HEK293 (cell line): ENCODE data around the gene MED15.
A peak's percentile ranks its signal among the peaks of the same experiment; 100 is the strongest.

Experiments used
- CTCF ChIA-PET: fragments of 350-600 bp; formaldehyde crosslinking; extraction: SDS; loops from one replicate; lab custom pipeline; 2021; ENCODE audit warnings: antibody characterized with exemption; lab: Yijun Ruan, JAX
- POLR2A ChIA-PET: fragments of 300-600 bp; formaldehyde crosslinking; extraction: SDS; loops from one replicate; lab custom pipeline; 2020; ENCODE audit warnings: antibody characterized with exemption, inconsistent platforms; lab: Yijun Ruan, JAX
- H3K27ac ChIP-seq: fragments of 200-500 bp; sonication (Bioruptor generic); 2 replicates; pipeline ENCODE4 v1.5.1; 2014; ENCODE audit warnings: low read depth, low read length, control low read depth, inconsistent platforms; ENCODE audit errors: extremely low read depth
- H3K36me3 ChIP-seq, 2 experiments: fragments of 200-500 bp in 1 of 2; sonication (Bioruptor generic) in 1 of 2; 1 replicate in 1 of 2; 2 replicates in 1 of 2; pipeline ENCODE4 v1.5.1; 2014 to 2017; ENCODE audit warnings: inconsistent platforms in 2 of 2, low read length in 2 of 2; ENCODE audit not compliant: control insufficient read depth in 2 of 2, insufficient read depth in 1 of 2
- H3K4me1 ChIP-seq: fragments of 200-500 bp; sonication (Bioruptor generic); 2 replicates; pipeline ENCODE4 v1.5.1; 2014; ENCODE audit warnings: mild to moderate bottlenecking, low read length, inconsistent platforms; ENCODE audit not compliant: control insufficient read depth, insufficient read depth
- H3K4me3 ChIP-seq: 2 replicates; pipeline ENCODE4 v1.5.1; 2011; ENCODE audit warnings: low read depth, mild to moderate bottlenecking, control low read depth, low read length, moderate library complexity
- H3K9me3 ChIP-seq: fragments of 200-500 bp; sonication (Bioruptor generic); 2 replicates; pipeline ENCODE4 v1.5.1; 2014; ENCODE audit warnings: low read depth, low read length, inconsistent platforms; ENCODE audit not compliant: control insufficient read depth, insufficient read depth
- IKZF3 ChIP-seq: fragments of 450-650 bp; IDR thresholded peaks from 2 replicates; pipeline ENCODE4 v1.5.0; 2018; ENCODE audit warnings: missing biosample characterization, mild to moderate bottlenecking, missing genetic modification characterization, moderate library complexity
- MYNN ChIP-seq: fragments of 450-650 bp; formaldehyde crosslinking; IDR thresholded peaks from 2 replicates; pipeline ENCODE4 v1.5.1; 2016; ENCODE audit warnings: missing biosample characterization, missing genetic modification characterization, borderline replicate concordance
- WT1 ChIP-seq: fragments of 450-650 bp; formaldehyde crosslinking; IDR thresholded peaks from 2 replicates; pipeline ENCODE4 v1.5.1; 2016; ENCODE audit warnings: missing biosample characterization, missing genetic modification characterization
- ZBTB17 ChIP-seq: fragments of 450-650 bp; formaldehyde crosslinking; IDR thresholded peaks from 2 replicates; pipeline ENCODE4 v1.5.1; 2016; ENCODE audit warnings: missing biosample characterization, missing genetic modification characterization
- ZBTB48 ChIP-seq: fragments of 450-650 bp; formaldehyde crosslinking; IDR thresholded peaks from 2 replicates; pipeline ENCODE4 v1.5.1; 2016; ENCODE audit warnings: missing biosample characterization, missing genetic modification characterization
- ZEB2 ChIP-seq: fragments of 450-650 bp; formaldehyde crosslinking; IDR thresholded peaks from 2 replicates; pipeline ENCODE4 v1.5.1; 2016; ENCODE audit warnings: missing biosample characterization, missing genetic modification characterization
- ZNF202 ChIP-seq: fragments of 450-650 bp; formaldehyde crosslinking; IDR thresholded peaks from 2 replicates; pipeline ENCODE4 v1.5.1; 2016; ENCODE audit warnings: missing biosample characterization, missing genetic modification characterization, borderline replicate concordance
- ZNF350 ChIP-seq: fragments of 450-650 bp; formaldehyde crosslinking; IDR thresholded peaks from 2 replicates; pipeline ENCODE4 v1.5.0; 2017; ENCODE audit warnings: missing biosample characterization, mild to moderate bottlenecking, missing genetic modification characterization
- ZNF423 ChIP-seq: fragments of 450-650 bp; formaldehyde crosslinking; IDR thresholded peaks from 2 replicates; pipeline ENCODE4 v1.5.1; 2016; ENCODE audit warnings: missing biosample characterization, missing genetic modification characterization
- ZNF473 ChIP-seq: fragments of 450-650 bp; formaldehyde crosslinking; IDR thresholded peaks from 2 replicates; pipeline ENCODE4 v1.5.1; 2017; ENCODE audit warnings: missing biosample characterization, missing genetic modification characterization
- ZNF501 ChIP-seq: fragments of 450-650 bp; formaldehyde crosslinking; IDR thresholded peaks from 2 replicates; pipeline ENCODE4 v1.5.1; 2016; ENCODE audit warnings: missing biosample characterization, missing genetic modification characterization
- ZNF529 ChIP-seq: fragments of 450-650 bp; formaldehyde crosslinking; IDR thresholded peaks from 2 replicates; pipeline ENCODE4 v1.5.1; 2017; ENCODE audit warnings: missing genetic modification characterization, missing biosample characterization; ENCODE audit not compliant: insufficient replicate concordance
- ZNF548 ChIP-seq: fragments of 450-650 bp; formaldehyde crosslinking; IDR thresholded peaks from 2 replicates; pipeline ENCODE4 v1.5.1; 2016; ENCODE audit warnings: missing biosample characterization, missing genetic modification characterization
- ZNF571 ChIP-seq: fragments of 450-650 bp; formaldehyde crosslinking; IDR thresholded peaks from 2 replicates; pipeline ENCODE4 v1.5.0; 2017; ENCODE audit warnings: missing biosample characterization, missing genetic modification characterization
- ZNF600 ChIP-seq: fragments of 450-650 bp; formaldehyde crosslinking; IDR thresholded peaks from 2 replicates; pipeline ENCODE4 v1.5.1; 2016; ENCODE audit warnings: missing biosample characterization, missing genetic modification characterization
- ZNF777 ChIP-seq: fragments of 450-650 bp; formaldehyde crosslinking; IDR thresholded peaks from 2 replicates; pipeline ENCODE4 v1.5.1; 2017; ENCODE audit warnings: missing biosample characterization, missing genetic modification characterization, borderline replicate concordance
- ZNF792 ChIP-seq: fragments of 450-650 bp; formaldehyde crosslinking; IDR thresholded peaks from 2 replicates; pipeline ENCODE4 v1.5.1; 2016; ENCODE audit warnings: missing biosample characterization, missing genetic modification characterization
- TF ChIP-seq, protein P1 (sequence below): fragments of 450-650 bp; formaldehyde crosslinking; IDR thresholded peaks from 2 replicates; pipeline ENCODE4 v1.5.1; 2017; ENCODE audit warnings: missing biosample characterization, missing genetic modification characterization
- TF ChIP-seq, protein P2 (sequence below): fragments of 450-650 bp; formaldehyde crosslinking; IDR thresholded peaks from 2 replicates; pipeline ENCODE4 v1.5.1; 2017; ENCODE audit warnings: missing biosample characterization, missing genetic modification characterization
- TF ChIP-seq, protein P3 (sequence below): fragments of 450-650 bp; formaldehyde crosslinking; IDR thresholded peaks from 2 replicates; pipeline ENCODE4 v1.5.1; 2016; ENCODE audit warnings: missing biosample characterization, missing genetic modification characterization
- TF ChIP-seq, protein P4 (sequence below): fragments of 450-650 bp; formaldehyde crosslinking; IDR thresholded peaks from 2 replicates; pipeline ENCODE4 v1.5.1; 2016; ENCODE audit warnings: missing biosample characterization, missing genetic modification characterization
- TF ChIP-seq, protein P5 (sequence below): fragments of 450-650 bp; formaldehyde crosslinking; IDR thresholded peaks from 2 replicates; pipeline ENCODE4 v1.5.1; 2016; ENCODE audit warnings: missing biosample characterization, missing genetic modification characterization

MED15 gene

DNA sequence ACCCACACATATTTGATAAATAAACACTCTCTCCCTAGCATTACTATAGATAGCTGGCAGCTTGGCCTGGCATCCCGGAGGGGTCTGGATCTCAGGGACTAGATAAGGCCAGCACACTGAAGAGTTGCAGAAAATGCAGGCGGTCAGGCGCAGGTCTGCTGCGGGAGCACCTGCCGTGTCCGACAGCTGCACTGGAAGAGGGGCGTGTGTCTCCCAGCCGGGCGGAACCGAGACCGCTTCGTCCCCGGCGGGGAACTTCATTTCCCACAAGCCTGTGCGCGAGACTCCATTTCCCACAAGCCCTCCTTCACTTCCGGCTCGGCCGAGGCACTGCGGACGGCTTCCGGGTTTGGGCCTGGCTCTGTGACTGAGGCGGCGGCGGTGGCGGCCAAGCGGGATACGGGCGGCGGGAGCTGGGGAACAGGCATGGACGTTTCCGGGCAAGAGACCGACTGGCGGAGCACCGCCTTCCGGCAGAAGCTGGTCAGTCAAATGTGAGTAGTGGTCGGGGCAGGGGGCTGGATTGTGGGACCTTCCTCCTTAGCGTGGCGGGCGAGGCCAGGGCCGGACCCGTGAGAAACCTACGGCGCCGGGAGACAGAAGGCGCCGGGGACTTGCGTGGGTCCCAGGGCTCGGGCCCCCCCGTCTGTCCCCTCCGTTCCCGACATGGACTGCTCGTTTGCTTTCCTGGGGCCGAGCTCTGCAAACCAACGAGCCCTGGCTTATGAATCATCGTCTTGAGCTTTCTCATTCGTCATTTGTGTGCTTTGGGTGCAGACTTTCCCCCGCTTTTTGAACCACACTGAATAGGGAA is at the start of gene MED15 (continued):
- TF ChIP-seq ZNF792 (tag by site-specific recombination), result 0 out of 2 replicates have a peak, but pooled peaks have one; percentile 12
- 0 out of 2 replicates have a peak, but pooled peaks have one; percentile 15 for TF ChIP-seq ZBTB48
- TF ChIP-seq ZNF600, result peak; percentile 79; the same call in 1 of the 2 replicates
- TF ChIP-seq ZNF473 (tag by site-specific recombination), result no peak
- TF ChIP-seq, protein P1, sequence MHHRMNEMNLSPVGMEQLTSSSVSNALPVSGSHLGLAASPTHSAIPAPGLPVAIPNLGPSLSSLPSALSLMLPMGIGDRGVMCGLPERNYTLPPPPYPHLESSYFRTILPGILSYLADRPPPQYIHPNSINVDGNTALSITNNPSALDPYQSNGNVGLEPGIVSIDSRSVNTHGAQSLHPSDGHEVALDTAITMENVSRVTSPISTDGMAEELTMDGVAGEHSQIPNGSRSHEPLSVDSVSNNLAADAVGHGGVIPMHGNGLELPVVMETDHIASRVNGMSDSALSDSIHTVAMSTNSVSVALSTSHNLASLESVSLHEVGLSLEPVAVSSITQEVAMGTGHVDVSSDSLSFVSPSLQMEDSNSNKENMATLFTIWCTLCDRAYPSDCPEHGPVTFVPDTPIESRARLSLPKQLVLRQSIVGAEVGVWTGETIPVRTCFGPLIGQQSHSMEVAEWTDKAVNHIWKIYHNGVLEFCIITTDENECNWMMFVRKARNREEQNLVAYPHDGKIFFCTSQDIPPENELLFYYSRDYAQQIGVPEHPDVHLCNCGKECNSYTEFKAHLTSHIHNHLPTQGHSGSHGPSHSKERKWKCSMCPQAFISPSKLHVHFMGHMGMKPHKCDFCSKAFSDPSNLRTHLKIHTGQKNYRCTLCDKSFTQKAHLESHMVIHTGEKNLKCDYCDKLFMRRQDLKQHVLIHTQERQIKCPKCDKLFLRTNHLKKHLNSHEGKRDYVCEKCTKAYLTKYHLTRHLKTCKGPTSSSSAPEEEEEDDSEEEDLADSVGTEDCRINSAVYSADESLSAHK (tag by site-specific recombination), result no peak
- TF ChIP-seq ZEB2, result peak; percentile 54
- TF ChIP-seq MYNN, result no peak

DNA sequence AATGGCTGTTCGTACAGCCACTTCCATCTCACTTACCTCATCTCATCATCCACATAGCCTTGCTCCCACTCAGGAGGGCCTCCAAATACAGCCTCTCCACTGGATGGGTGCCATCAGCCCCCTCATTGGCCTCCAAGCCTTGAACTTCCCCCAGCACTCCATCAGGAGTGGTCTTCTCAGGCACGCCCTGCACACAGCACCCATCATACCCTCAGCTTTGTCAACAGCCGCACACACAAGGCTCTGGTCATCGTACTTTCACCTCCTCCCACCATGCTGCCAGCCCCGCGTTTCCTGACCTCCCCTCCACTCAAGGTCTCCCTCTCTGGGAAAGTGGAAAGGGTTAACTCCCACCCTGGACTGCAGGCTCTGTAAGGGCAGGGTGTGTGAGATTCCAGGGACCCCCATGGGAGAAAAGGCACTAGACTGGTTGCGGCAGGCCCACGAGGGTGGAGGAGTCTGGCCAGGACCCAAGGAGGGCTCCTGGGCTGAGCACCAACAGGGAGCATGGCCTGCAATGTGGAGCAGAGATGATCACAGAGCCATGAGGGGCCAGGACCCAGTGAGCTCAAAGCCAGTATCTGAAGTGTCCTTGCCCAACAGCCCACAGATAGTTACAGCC is 48.8 kb upstream of the MED15 start:
- CTCF ChIA-PET, result interaction anchor here (0.7 to 3.1 kb wide), 2 partner anchors 41 to 377 kb away, joined by 3 to 24 read pairs; no protein-coding TSS in a partner anchor

DNA sequence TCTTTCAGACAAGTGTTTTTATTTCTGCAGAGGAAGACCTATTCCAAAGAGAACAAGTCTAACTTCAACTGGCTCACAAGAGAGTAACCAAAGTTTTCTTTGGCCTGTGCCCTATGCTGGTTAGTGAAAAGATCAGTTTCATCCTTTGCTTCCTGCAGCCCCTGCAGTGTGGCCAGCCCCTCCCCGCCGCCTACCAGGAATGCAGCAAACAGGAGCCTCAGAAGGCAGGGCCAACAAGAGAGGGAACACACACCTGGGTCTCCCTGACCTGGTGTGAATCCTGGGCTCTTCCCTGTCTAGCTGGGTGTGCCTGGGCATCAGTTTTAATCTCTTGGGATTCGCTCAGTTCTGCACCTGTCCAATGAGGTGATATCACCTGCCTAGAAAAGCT is 48.3 kb upstream of the MED15 start:
- Histone ChIP-seq H3K36me3 (peaks cover 0 to 81% of the 10 kb centered on the region in 2 experiments; a peak in 2 of 3 replicates), H3K27ac (no peak overlapping the region), H3K4me3 (no peak overlapping the region), H3K4me1 (no peaks in the 10 kb centered on the region), H3K9me3 (no peaks in the 10 kb centered on the region)
- POLR2A ChIA-PET, result no interaction called here
- CTCF ChIA-PET, result interaction anchor here (3.1 kb wide), 1 partner anchor 41 kb away, joined by 24 read pairs; no protein-coding TSS in a partner anchor
- TF ChIP-seq ZNF202 (no peak), ZNF501 (tag by site-specific recombination) (no peak), ZNF529 (no peak), ZNF777 (tag by site-specific recombination) (no peak), ZNF350 (tag by site-specific recombination) (no peak), ZNF548 (tag by site-specific recombination) (no peak), ZNF423 (tag by site-specific recombination) (no peak), ZNF571 (tag by site-specific recombination) (no peak), WT1 (no peak), IKZF3 (tag by site-specific recombination) (no peak)
- TF ChIP-seq, protein P2, sequence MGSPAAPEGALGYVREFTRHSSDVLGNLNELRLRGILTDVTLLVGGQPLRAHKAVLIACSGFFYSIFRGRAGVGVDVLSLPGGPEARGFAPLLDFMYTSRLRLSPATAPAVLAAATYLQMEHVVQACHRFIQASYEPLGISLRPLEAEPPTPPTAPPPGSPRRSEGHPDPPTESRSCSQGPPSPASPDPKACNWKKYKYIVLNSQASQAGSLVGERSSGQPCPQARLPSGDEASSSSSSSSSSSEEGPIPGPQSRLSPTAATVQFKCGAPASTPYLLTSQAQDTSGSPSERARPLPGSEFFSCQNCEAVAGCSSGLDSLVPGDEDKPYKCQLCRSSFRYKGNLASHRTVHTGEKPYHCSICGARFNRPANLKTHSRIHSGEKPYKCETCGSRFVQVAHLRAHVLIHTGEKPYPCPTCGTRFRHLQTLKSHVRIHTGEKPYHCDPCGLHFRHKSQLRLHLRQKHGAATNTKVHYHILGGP, result no peak
- TF ChIP-seq, protein P3, sequence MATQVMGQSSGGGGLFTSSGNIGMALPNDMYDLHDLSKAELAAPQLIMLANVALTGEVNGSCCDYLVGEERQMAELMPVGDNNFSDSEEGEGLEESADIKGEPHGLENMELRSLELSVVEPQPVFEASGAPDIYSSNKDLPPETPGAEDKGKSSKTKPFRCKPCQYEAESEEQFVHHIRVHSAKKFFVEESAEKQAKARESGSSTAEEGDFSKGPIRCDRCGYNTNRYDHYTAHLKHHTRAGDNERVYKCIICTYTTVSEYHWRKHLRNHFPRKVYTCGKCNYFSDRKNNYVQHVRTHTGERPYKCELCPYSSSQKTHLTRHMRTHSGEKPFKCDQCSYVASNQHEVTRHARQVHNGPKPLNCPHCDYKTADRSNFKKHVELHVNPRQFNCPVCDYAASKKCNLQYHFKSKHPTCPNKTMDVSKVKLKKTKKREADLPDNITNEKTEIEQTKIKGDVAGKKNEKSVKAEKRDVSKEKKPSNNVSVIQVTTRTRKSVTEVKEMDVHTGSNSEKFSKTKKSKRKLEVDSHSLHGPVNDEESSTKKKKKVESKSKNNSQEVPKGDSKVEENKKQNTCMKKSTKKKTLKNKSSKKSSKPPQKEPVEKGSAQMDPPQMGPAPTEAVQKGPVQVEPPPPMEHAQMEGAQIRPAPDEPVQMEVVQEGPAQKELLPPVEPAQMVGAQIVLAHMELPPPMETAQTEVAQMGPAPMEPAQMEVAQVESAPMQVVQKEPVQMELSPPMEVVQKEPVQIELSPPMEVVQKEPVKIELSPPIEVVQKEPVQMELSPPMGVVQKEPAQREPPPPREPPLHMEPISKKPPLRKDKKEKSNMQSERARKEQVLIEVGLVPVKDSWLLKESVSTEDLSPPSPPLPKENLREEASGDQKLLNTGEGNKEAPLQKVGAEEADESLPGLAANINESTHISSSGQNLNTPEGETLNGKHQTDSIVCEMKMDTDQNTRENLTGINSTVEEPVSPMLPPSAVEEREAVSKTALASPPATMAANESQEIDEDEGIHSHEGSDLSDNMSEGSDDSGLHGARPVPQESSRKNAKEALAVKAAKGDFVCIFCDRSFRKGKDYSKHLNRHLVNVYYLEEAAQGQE (tag by site-specific recombination), result no peak
- TF ChIP-seq, protein P4, sequence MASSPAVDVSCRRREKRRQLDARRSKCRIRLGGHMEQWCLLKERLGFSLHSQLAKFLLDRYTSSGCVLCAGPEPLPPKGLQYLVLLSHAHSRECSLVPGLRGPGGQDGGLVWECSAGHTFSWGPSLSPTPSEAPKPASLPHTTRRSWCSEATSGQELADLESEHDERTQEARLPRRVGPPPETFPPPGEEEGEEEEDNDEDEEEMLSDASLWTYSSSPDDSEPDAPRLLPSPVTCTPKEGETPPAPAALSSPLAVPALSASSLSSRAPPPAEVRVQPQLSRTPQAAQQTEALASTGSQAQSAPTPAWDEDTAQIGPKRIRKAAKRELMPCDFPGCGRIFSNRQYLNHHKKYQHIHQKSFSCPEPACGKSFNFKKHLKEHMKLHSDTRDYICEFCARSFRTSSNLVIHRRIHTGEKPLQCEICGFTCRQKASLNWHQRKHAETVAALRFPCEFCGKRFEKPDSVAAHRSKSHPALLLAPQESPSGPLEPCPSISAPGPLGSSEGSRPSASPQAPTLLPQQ (tag by site-specific recombination), result no peak

More for the DNA sequence above, 48.8 kb upstream of the MED15 start:
- Histone ChIP-seq H3K9me3 (no peaks in the 10 kb centered on the region), H3K4me1 (no peaks in the 10 kb centered on the region), H3K4me3 (no peak overlapping the region), H3K27ac (no peak overlapping the region), H3K36me3 (peaks cover 0 to 79% of the 10 kb centered on the region in 2 experiments; a peak in 2 of 3 replicates)
- TF ChIP-seq ZBTB17 (tag by site-specific recombination), result 0 out of 2 replicates have a peak, but pooled peaks have one; percentile 24
- TF ChIP-seq, protein P5, sequence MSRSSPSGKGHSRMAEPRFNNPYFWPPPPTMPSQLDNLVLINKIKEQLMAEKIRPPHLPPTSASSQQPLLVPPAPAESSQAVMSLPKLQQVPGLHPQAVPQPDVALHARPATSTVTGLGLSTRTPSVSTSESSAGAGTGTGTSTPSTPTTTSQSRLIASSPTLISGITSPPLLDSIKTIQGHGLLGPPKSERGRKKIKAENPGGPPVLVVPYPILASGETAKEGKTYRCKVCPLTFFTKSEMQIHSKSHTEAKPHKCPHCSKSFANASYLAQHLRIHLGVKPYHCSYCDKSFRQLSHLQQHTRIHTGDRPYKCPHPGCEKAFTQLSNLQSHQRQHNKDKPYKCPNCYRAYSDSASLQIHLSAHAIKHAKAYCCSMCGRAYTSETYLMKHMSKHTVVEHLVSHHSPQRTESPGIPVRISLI (tag by site-specific recombination), result no peak
- POLR2A ChIA-PET, result interaction anchor here (0.7 kb wide), 1 partner anchor 299 kb away, joined by 7 read pairs; no protein-coding TSS in a partner anchor
